GM12878 (cell line): ENCODE results near the gene ANXA4. TPM values are rescaled to one million over a fixed set of nuclear protein-coding genes. Genes with fewer than 3 reads are reported as not detected.
A peak's percentile ranks its signal among the peaks of the same experiment; 100 is the strongest.

Experiments
- ATAC-seq: fragments of 200-7000 bp; cut with Tn5 transposase; 3 replicates; pipeline ENCODE4 v1.9.1; 2020; ENCODE audit warnings: mild to moderate bottlenecking, moderate library complexity
- BruUV-seq: library from RNA; stranded (reverse); fragments of 400-500 nt; replicated peaks from 2 replicates; lab custom pipeline; 2021; lab: Mats Ljungman, UMichigan
- CTCF ChIA-PET: fragments of 300-600 bp; sonication (Branson Sonifier 250); formaldehyde crosslinking; extraction: SDS; loops from one replicate; lab custom pipeline; 2021; ENCODE audit warnings: inconsistent platforms; lab: Yijun Ruan, JAX
- POLR2A ChIA-PET: fragments of 350-600 bp; formaldehyde crosslinking; extraction: SDS; loops from one replicate; lab custom pipeline; 2021; ENCODE audit warnings: inconsistent platforms; lab: Charles Lee
- RAD21 ChIA-PET: fragments of 300-600 bp; sonication (Branson Sonifier 250); formaldehyde crosslinking; loops from one replicate; lab custom pipeline; 2023; ENCODE audit warnings: antibody characterized with exemption; ENCODE audit not compliant: unreplicated experiment; lab: Charles Lee
- SMC1A ChIA-PET: fragments of 300-600 bp; sonication (Branson Sonifier 250); formaldehyde crosslinking; loops from one replicate; lab custom pipeline; 2023; ENCODE audit not compliant: unreplicated experiment, uncharacterized antibody; lab: Charles Lee
- DNase-seq: peaks from one replicate; pipeline ENCODE4 v3.0.0-alpha.2; 2011; ENCODE audit warnings: low read depth, low spot score
- FAIRE-seq: peaks from 3 replicates; lab custom pipeline; 2011; peaks lifted over from hg19 to GRCh38; lab: Jason Lieb, UNC
- H2AFZ ChIP-seq: 2 replicates; pipeline ENCODE4 v1.6.0; 2011; ENCODE audit warnings: low read depth, low read length, control low read depth; ENCODE audit not compliant: control insufficient read depth
- H3K27ac ChIP-seq: 2 replicates; pipeline ENCODE4 v1.5.1; 2011; ENCODE audit warnings: control low read depth; ENCODE audit not compliant: control insufficient read depth, insufficient read depth
- H3K27me3 ChIP-seq, 2 experiments: replicated peaks in 1 of 2; 2 replicates each; pipeline versions ENCODE4 v1.6.0 to v1.6.1; 2011; ENCODE audit warnings: low read length in 1 of 2; ENCODE audit not compliant: control insufficient read depth in 2 of 2, insufficient read depth in 2 of 2
- H3K36me3 ChIP-seq, 2 experiments: 2 replicates each; pipeline ENCODE4 v1.5.1; 2011; ENCODE audit warnings: low read length in 1 of 2; ENCODE audit not compliant: control insufficient read depth in 2 of 2, insufficient read depth in 2 of 2
- H3K4me1 ChIP-seq: 2 replicates; pipeline ENCODE4 v1.6.1; 2011; ENCODE audit warnings: mild to moderate bottlenecking, low read length, moderate library complexity, mixed read lengths; ENCODE audit not compliant: control insufficient read depth, insufficient read depth
- H3K4me2 ChIP-seq: 2 replicates; pipeline ENCODE4 v1.6.0; 2011; ENCODE audit warnings: control low read depth; ENCODE audit not compliant: control insufficient read depth, insufficient read depth
- H3K4me3 ChIP-seq: fragments of 200-600 bp; sonication (generic); 2 replicates; pipeline ENCODE4 v1.5.1; 2016
- H3K79me2 ChIP-seq: 2 replicates; pipeline ENCODE4 v1.6.0; 2011; ENCODE audit warnings: low read length; ENCODE audit not compliant: control insufficient read depth, insufficient read depth
- H3K9ac ChIP-seq: 2 replicates; pipeline ENCODE4 v1.8.0; 2011; ENCODE audit warnings: low read length, control low read depth, mixed read lengths; ENCODE audit not compliant: control insufficient read depth, insufficient read depth
- H3K9me3 ChIP-seq: replicated peaks from 3 replicates; pipeline ENCODE4 v1.5.1; 2011; ENCODE audit warnings: mild to moderate bottlenecking, low read length; ENCODE audit not compliant: control insufficient read depth, insufficient read depth
- H4K20me1 ChIP-seq: 2 replicates; pipeline ENCODE4 v1.6.0; 2011; ENCODE audit not compliant: control insufficient read depth, insufficient read depth
- CREB1 ChIP-seq: IDR thresholded peaks from 2 replicates; pipeline ENCODE4 v1.6.1; 2012; ENCODE audit warnings: low read depth, mild to moderate bottlenecking, inconsistent platforms
- ESRRA ChIP-seq: IDR thresholded peaks from 2 replicates; pipeline ENCODE4 v1.6.1; 2012; ENCODE audit warnings: mild to moderate bottlenecking, low read length, improper control_type of control experiment
- FOS ChIP-seq: IDR thresholded peaks from 3 replicates; pipeline ENCODE4 v1.6.1; 2011; ENCODE audit warnings: borderline replicate concordance; ENCODE audit not compliant: insufficient read length; ENCODE audit errors: extremely low read depth
- HDAC6 ChIP-seq: fragments of 200-600 bp; sonication (generic); IDR thresholded peaks from one replicate; pipeline ENCODE4 v1.8.0; 2017; ENCODE audit warnings: antibody characterized with exemption; ENCODE audit not compliant: unreplicated experiment
- IKZF1 ChIP-seq: fragments of 450-650 bp; conservative IDR thresholded peaks from 2 replicates; pipeline ENCODE4 v1.6.1; 2017; ENCODE audit warnings: antibody characterized with exemption, mild to moderate bottlenecking
- KAT2A ChIP-seq: conservative IDR thresholded peaks from 2 replicates; pipeline ENCODE4 v1.6.1; 2011; ENCODE audit warnings: low read depth, low read length; ENCODE audit not compliant: control insufficient read depth
- MAX ChIP-seq: IDR thresholded peaks from 2 replicates; pipeline ENCODE4 v1.6.1; 2012; ENCODE audit warnings: low read depth, low read length, improper control_type of control experiment
- MEF2B ChIP-seq: fragments of 450-650 bp; IDR thresholded peaks from 2 replicates; pipeline ENCODE4 v1.6.1; 2018; ENCODE audit warnings: mild to moderate bottlenecking, moderate library complexity; ENCODE audit not compliant: partially characterized antibody, poor library complexity, severe bottlenecking
- RELB ChIP-seq: fragments of 450-650 bp; IDR thresholded peaks from 2 replicates; pipeline ENCODE4 v1.6.1; 2017; ENCODE audit warnings: low read depth, mild to moderate bottlenecking, moderate library complexity
- YY1 ChIP-seq: IDR thresholded peaks from 2 replicates; pipeline ENCODE4 v1.6.1; 2011; ENCODE audit warnings: low read depth, mild to moderate bottlenecking, low read length
- WGBS: methylation state at CpG from one replicate; pipeline ENCODE4 v1.1.6; 2016; ENCODE audit warnings: low lambda C conversion rate; ENCODE audit not compliant: insufficient replicate concordance, insufficient coverage; ENCODE audit errors: missing lambda C conversion rate; 5-methylcytosine and 5-hydroxymethylcytosine counted together
- in situ Hi-C: fragments of 300-500 bp; cut with MboI; formaldehyde crosslinking; loops from 9 replicates; pipeline ENCODE4 v1.14.3; 2018; ENCODE audit warnings: mixed read lengths
- intact Hi-C: fragments of 100-400 bp; cut with micrococcal nuclease; formaldehyde crosslinking; loops from one replicate; pipeline ENCODE4 v1.14.2; 2022; ENCODE audit not compliant: unreplicated experiment
- polyA plus RNA-seq, 11 experiments: library from polyadenylated mRNA; depleted of rRNA in 4 of 11; unstranded in 6 of 11; stranded (reverse) in 5 of 11; fragments of >200 nt; fragmentation: Nextera tagmentation in 4 of 11; fragmentation: Illumina TruSeq in 1 of 11; extraction: Ambion mirVana in 4 of 11; extraction: Trizol in 1 of 11; gene quantifications; 1 replicate in 1 of 11; 2 replicates in 10 of 11; pipeline versions ENCODE4 v1.2.1 to v1.2.3, GENCODE V29; 2011 to 2016; ENCODE audit warnings: inconsistent platforms in 2 of 11, missing spikeins in 2 of 11, low read depth in 1 of 11
- total RNA-seq, 4 experiments: library from RNA; depleted of rRNA in 3 of 4; stranded (reverse); fragments of >200 nt in 3 of 4; fragmentation: Illumina TruSeq in 1 of 4; extraction: Trizol in 1 of 4; gene quantifications; 2 replicates each; pipeline versions ENCODE4 v1.2.1 to v1.2.3, GENCODE V29; 2013 to 2021
- TF ChIP-seq, protein P1 (sequence below): fragments of 450-650 bp; IDR thresholded peaks from 2 replicates; pipeline ENCODE4 v1.6.1; 2018; ENCODE audit warnings: mild to moderate bottlenecking, low read depth, moderate library complexity; ENCODE audit not compliant: partially characterized antibody
- TF ChIP-seq, protein P2 (sequence below), 3 experiments: IDR thresholded peaks in 2 of 3; conservative IDR thresholded peaks in 1 of 3; 2 replicates each; pipeline ENCODE4 v1.5.1; 2011; ENCODE audit warnings: low read depth in 3 of 3, low read length in 3 of 3, mild to moderate bottlenecking in 3 of 3, control low read depth in 2 of 3, moderate library complexity in 2 of 3, inconsistent platforms in 1 of 3, mixed read lengths in 1 of 3; ENCODE audit not compliant: control insufficient read depth in 2 of 3, insufficient read depth in 1 of 3; ENCODE audit errors: extremely low read depth in 1 of 3

The ANXA4 gene
- total and polyA plus RNA-seq, 10 of the 15 experiments (the other 5 are each of a cell fraction or from before 2014, with no cell fraction given): 16.3 to 97.2 (median 71.0) TPM

GRCh38 chr2:69724540-69725159 lies 17.3 kb upstream of the ANXA4 start (continued):
- TF ChIP-seq, protein P1, sequence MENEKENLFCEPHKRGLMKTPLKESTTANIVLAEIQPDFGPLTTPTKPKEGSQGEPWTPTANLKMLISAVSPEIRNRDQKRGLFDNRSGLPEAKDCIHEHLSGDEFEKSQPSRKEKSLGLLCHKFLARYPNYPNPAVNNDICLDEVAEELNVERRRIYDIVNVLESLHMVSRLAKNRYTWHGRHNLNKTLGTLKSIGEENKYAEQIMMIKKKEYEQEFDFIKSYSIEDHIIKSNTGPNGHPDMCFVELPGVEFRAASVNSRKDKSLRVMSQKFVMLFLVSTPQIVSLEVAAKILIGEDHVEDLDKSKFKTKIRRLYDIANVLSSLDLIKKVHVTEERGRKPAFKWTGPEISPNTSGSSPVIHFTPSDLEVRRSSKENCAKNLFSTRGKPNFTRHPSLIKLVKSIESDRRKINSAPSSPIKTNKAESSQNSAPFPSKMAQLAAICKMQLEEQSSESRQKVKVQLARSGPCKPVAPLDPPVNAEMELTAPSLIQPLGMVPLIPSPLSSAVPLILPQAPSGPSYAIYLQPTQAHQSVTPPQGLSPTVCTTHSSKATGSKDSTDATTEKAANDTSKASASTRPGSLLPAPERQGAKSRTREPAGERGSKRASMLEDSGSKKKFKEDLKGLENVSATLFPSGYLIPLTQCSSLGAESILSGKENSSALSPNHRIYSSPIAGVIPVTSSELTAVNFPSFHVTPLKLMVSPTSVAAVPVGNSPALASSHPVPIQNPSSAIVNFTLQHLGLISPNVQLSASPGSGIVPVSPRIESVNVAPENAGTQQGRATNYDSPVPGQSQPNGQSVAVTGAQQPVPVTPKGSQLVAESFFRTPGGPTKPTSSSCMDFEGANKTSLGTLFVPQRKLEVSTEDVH: no peak
- TF ChIP-seq MEF2B: peak; percentile 12

DNA sequence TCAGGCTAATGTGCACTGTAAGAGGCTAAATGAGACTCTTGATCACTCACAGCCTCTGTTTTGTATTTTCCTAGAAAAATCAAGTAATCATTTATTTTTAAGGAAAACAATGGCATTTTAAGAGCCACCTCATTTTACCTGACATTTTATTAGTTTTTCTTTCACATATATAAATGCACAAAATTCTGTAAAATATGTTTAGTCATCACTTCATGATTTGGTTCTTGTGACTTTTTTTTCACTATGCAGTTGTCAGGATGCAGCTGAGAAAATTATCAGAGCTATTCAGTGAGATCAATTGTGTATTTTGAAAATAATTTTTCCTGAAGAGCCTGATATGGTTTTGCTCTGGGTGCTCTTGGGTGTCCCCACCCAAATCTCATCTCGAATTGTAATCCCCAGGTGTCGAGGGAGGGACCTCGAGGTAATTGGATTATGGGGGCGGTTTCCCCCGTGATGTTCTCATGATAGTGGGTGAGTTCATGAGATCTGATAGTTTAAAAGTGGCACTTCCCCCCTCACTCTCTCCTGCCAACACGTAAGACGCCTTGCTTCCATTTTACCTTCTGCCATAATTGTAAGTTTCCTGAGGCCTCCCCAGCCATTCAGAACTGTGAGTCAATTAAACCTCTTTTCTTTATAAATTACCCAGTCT lies 16.1 kb upstream of the ANXA4 start:
- POLR2A ChIA-PET: interaction anchor here (0.6 to 2.8 kb wide), 4 partner anchors 15 to 140 kb away, joined by 3 to 22 read pairs (median 8); partner anchors contain the start of gene ANXA4

More for the DNA sequence above, 16.1 kb upstream of the ANXA4 start:
- WGBS: 81% methylated on average over 7 of the region's 7 CpGs
- in situ Hi-C loops: loop anchor here (10.0 kb wide), 1 partner anchor 169 kb away; the partner anchor contains the start of gene SNRNP27
- H3K27ac ChIP-seq: no peak overlapping the region
- SMC1A ChIA-PET: interaction anchor here (0.7 to 5.8 kb wide), 42 partner anchors 9 to 577 kb away, joined by 3 to 290 read pairs (median 8); partner anchors contain the start of genes ANXA4, GMCL1, MXD1 and SNRNP27
- H3K27me3 ChIP-seq: no peaks in the 10 kb centered on the region
- peaks cover 2% of the 10 kb centered on the region; the same call in 1 of the 2 replicates for H3K4me1 ChIP-seq
- no peaks in the 10 kb centered on the region for H3K9me3 ChIP-seq
- FAIRE-seq (no peak), DNase-seq (no peak), ATAC-seq (no peak)
- H3K9ac ChIP-seq: no peak overlapping the region
- no peak overlapping the region for H3K4me2 ChIP-seq
- intact Hi-C loops: no loop called here
- no TSS peak for BruUV-seq
- H2AFZ ChIP-seq: no peak overlapping the region
- H3K36me3 ChIP-seq: no peaks in the 10 kb centered on the region
- no peaks in the 10 kb centered on the region for H4K20me1 ChIP-seq
- no peaks in the 10 kb centered on the region for H3K79me2 ChIP-seq
- CTCF ChIA-PET: interaction anchor here (0.6 to 5.8 kb wide), 43 partner anchors 9 to 577 kb away, joined by 3 to 408 read pairs (median 10); partner anchors contain the start of genes ANXA4, FAM136A, GMCL1 and MXD1
- H3K4me3 ChIP-seq: no peak overlapping the region
- TF ChIP-seq YY1 (no peak), HDAC6 (no peak), CREB1 (no peak), FOS (no peak), RELB (no peak), ESRRA (no peak), IKZF1 (no peak), MAX (no peak), KAT2A (no peak)
- TF ChIP-seq, protein P2, sequence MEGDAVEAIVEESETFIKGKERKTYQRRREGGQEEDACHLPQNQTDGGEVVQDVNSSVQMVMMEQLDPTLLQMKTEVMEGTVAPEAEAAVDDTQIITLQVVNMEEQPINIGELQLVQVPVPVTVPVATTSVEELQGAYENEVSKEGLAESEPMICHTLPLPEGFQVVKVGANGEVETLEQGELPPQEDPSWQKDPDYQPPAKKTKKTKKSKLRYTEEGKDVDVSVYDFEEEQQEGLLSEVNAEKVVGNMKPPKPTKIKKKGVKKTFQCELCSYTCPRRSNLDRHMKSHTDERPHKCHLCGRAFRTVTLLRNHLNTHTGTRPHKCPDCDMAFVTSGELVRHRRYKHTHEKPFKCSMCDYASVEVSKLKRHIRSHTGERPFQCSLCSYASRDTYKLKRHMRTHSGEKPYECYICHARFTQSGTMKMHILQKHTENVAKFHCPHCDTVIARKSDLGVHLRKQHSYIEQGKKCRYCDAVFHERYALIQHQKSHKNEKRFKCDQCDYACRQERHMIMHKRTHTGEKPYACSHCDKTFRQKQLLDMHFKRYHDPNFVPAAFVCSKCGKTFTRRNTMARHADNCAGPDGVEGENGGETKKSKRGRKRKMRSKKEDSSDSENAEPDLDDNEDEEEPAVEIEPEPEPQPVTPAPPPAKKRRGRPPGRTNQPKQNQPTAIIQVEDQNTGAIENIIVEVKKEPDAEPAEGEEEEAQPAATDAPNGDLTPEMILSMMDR (IDR thresholded peaks at IDR 0.05 in 2 of 3, conservative IDR thresholded peaks at IDR 0.05 in 1 of 3; ENCODE audit: control insufficient read depth in 2 of 3, extremely low read depth in 1 of 3, insufficient read depth in 1 of 3, low read depth in 3 of 3, low read length in 3 of 3): no peak
- RAD21 ChIA-PET: interaction anchor here (0.9 to 5.7 kb wide), 36 partner anchors 8 to 532 kb away, joined by 3 to 245 read pairs (median 10); partner anchors contain the start of genes ANXA4, C2orf42, GMCL1 and MXD1
